ENCODE data around the gene CAMK1D. TPM values are rescaled to one million over a fixed set of nuclear protein-coding genes. Genes with fewer than 3 reads are reported as not detected.

The CAMK1D gene
- total and polyA plus RNA-seq, 8 donors = 4.4 to 10.8 (median 4.8) TPM

GRCh38 chr10:12590675-12591659 lies 241.6 kb downstream of the CAMK1D start:
- H3K36me3 ChIP-seq = no peaks in the 10 kb centered on the region
- no peak for DNase-seq
- H3K4me3 ChIP-seq = no peak overlapping the region
- intact Hi-C loops (cut with DNase I) = no loop called here
- no peak for ATAC-seq
- H3K27me3 ChIP-seq = peaks cover 0 to 10% of the 10 kb centered on the region in 2 donors
- no peak for TF ChIP-seq CTCF (IDR thresholded peaks at IDR 0.05)
- H3K4me1 ChIP-seq = no peaks in the 10 kb centered on the region
- H3K27ac ChIP-seq = no peak overlapping the region
- no peaks in the 10 kb centered on the region for H3K9me3 ChIP-seq

GRCh38 chr10:12592967-12593366 lies 243.6 kb downstream of the CAMK1D start:
- H3K4me1 ChIP-seq = no peaks in the 10 kb centered on the region
- DNase-seq (no peak), ATAC-seq (no peak)
- intact Hi-C loops (cut with DNase I) = no loop called here
- no peaks in the 10 kb centered on the region for H3K36me3 ChIP-seq
- H3K27me3 ChIP-seq = peaks cover 0 to under 1% of the 10 kb centered on the region in 2 donors
- H3K9me3 ChIP-seq = no peaks in the 10 kb centered on the region
- no peak overlapping the region for H3K4me3 ChIP-seq
- H3K27ac ChIP-seq = no peak overlapping the region
- no peak for TF ChIP-seq CTCF (IDR thresholded peaks at IDR 0.05)

DNA sequence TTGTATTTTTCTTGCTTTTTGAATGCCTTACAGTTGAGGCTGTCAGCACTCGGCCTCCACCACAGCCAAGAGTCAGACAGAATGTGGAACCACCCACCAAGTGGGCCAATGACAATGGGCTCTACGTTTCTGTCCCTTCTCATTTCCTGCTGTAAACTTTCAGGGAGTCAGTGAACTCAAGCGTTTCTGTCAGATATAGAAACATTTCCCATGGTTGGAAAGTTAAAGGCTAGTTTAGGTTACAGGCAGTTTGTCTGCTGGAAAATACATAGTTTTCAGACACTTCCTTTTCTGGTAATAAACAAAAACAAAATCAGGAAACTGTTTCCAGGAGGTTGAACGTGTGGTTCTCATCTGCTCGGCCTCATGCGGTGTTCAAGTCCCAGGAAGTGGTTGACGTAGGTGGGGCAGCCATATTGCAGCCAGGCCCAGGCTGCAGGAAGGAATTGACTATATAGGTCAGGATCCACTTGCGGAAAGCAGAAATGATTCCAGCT lies 245.1 kb downstream of the CAMK1D start:
- no peak for DNase-seq
- no peak for ATAC-seq
- no peaks in the 10 kb centered on the region for H3K36me3 ChIP-seq
- H3K4me1 ChIP-seq = no peaks in the 10 kb centered on the region
- no peak overlapping the region for H3K4me3 ChIP-seq
- no peak for TF ChIP-seq CTCF (IDR thresholded peaks at IDR 0.05)
- H3K27me3 ChIP-seq = no peaks in the 10 kb centered on the region
- intact Hi-C loops (cut with DNase I) = no loop called here
- H3K9me3 ChIP-seq = no peaks in the 10 kb centered on the region
- no peak overlapping the region for H3K27ac ChIP-seq

DNA sequence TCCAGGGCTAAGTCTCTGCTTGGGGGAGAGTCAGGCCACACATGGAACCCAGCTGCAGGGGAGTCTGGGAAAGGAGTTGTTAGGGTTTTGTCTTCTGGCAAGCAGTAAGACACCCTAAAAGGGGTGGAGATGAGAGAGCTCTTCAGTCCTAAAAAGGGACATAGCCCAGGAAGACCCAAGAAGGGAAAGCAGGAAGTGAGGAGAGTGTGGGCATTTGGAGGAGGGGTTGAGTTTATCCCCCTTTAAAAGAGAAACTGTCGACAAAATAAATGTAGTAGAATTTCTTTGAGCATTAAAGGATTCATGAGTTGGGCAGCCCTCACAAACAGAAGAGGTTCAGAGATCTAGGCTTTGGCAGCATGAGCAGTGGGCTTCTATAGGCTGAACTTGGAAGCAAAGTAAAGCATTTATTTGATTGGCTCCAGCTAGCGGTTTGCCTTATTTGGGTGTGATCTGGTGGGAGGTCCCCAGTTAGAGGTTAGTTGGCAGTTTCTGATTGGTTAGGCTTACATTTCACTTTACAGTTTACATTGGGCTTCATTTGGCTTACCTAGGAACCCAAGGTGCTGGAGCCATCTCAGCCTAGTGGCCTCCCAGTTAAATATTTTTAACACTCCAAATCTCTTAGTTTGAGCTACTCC lies 246.7 kb downstream of the CAMK1D start:
- Histone ChIP-seq H3K4me3 (no peak overlapping the region), H3K9me3 (no peaks in the 10 kb centered on the region), H3K36me3 (no peaks in the 10 kb centered on the region), H3K27ac (no peak overlapping the region), H3K27me3 (no peaks in the 10 kb centered on the region), H3K4me1 (no peaks in the 10 kb centered on the region)
- DNase-seq (no peak), ATAC-seq (no peak)
- no peak for TF ChIP-seq CTCF (IDR thresholded peaks at IDR 0.05)
- intact Hi-C loops (cut with DNase I) = no loop called here

GRCh38 chr10:12597176-12597575 lies 247.8 kb downstream of the CAMK1D start:
- Histone ChIP-seq H3K27me3 (no peaks in the 10 kb centered on the region), H3K9me3 (no peaks in the 10 kb centered on the region), H3K27ac (no peak overlapping the region), H3K4me1 (no peaks in the 10 kb centered on the region), H3K36me3 (no peaks in the 10 kb centered on the region), H3K4me3 (no peak overlapping the region)
- no peak for ATAC-seq
- no peak for DNase-seq
- TF ChIP-seq CTCF (IDR thresholded peaks at IDR 0.05) = no peak
- intact Hi-C loops (cut with DNase I) = no loop called here

Data from left lung (tissue), 10 donors.